HCT116 (cell line): ENCODE data around the gene RYR3. TPM values are rescaled to one million over a fixed set of nuclear protein-coding genes. Genes with fewer than 3 reads are reported as not detected.

Experiments used
- ATAC-seq: fragments of 200-7000 bp; cut with Tn5 transposase; 2 replicates; pipeline ENCODE4 v1.9.1; 2020; ENCODE audit warnings: mild to moderate bottlenecking, moderate library complexity
- BruUV-seq: library from RNA; stranded (reverse); fragments of 400-500 nt; replicated peaks from 2 replicates; lab custom pipeline; 2021; lab: Mats Ljungman, UMichigan
- CTCF ChIA-PET: fragments of 300-600 bp; sonication (Branson Sonifier 250); formaldehyde crosslinking; loops from one replicate; lab custom pipeline; 2021; ENCODE audit warnings: antibody characterized with exemption; lab: Charles Lee
- POLR2A ChIA-PET: fragments of 300-600, 350-600 bp; sonication (Branson Sonifier 250); formaldehyde crosslinking; loops from one replicate; lab custom pipeline; 2021; ENCODE audit warnings: antibody characterized with exemption; lab: Charles Lee
- RAD21 ChIA-PET, 2 experiments: fragments of 300-600 bp; sonication (Branson Sonifier 250); formaldehyde crosslinking; loops; one replicate each; lab custom pipeline; 2023; ENCODE audit warnings: low total read pairs in 2 of 2; ENCODE audit not compliant: uncharacterized antibody in 2 of 2, unreplicated experiment in 2 of 2, low non-redundant PET in 1 of 2; lab: Charles Lee
- DNase-seq: peaks from one replicate; pipeline ENCODE4 v3.0.0-alpha.2; 2010; ENCODE audit warnings: low read depth, low spot score
- H2AFZ ChIP-seq: fragments of 200-600 bp; shearing (Covaris generic), sonication (generic); 2 replicates; pipeline ENCODE4 v1.6.1; 2017; ENCODE audit warnings: low read depth, mixed run types, mixed read lengths, antibody characterized with exemption, low read length; ENCODE audit not compliant: poor library complexity, severe bottlenecking
- H3K27ac ChIP-seq: 2 replicates; pipeline ENCODE4 v1.5.1; 2012; ENCODE audit warnings: low read depth, low read length
- H3K27me3 ChIP-seq: fragments of 200-600 bp; sonication (generic); 2 replicates; pipeline ENCODE4 v1.6.1; 2016; ENCODE audit warnings: mixed run types, low read length, mixed read lengths; ENCODE audit not compliant: insufficient read depth
- H3K36me3 ChIP-seq, 2 experiments: fragments of 200-500 bp in 1 of 2; fragments of 200-600 bp in 1 of 2; sonication (Bioruptor generic) in 1 of 2; sonication (generic) in 1 of 2; 2 replicates each; pipeline versions ENCODE4 v1.5.1 to v1.6.1; 2014 to 2016; ENCODE audit warnings: low read length in 2 of 2, inconsistent platforms in 1 of 2, mixed read lengths in 1 of 2, mixed run types in 1 of 2; ENCODE audit not compliant: insufficient read depth in 2 of 2, control insufficient read depth in 1 of 2
- H3K4me1 ChIP-seq, 2 experiments: fragments of 200-600 bp in 1 of 2; sonication (generic) in 1 of 2; 2 replicates each; pipeline versions ENCODE4 v1.5.1 to v1.6.1; 2012 to 2017; ENCODE audit warnings: low read length in 2 of 2, inconsistent platforms in 1 of 2, mild to moderate bottlenecking in 1 of 2, mixed read lengths in 1 of 2, mixed run types in 1 of 2, moderate library complexity in 1 of 2; ENCODE audit not compliant: insufficient read depth in 2 of 2, control insufficient read depth in 1 of 2
- H3K4me2 ChIP-seq: fragments of 200-600 bp; sonication (generic); 2 replicates; pipeline ENCODE4 v1.6.1; 2017; ENCODE audit warnings: mixed run types, low read length, mixed read lengths
- H3K4me3 ChIP-seq, 2 experiments: fragments of 200-600 bp in 1 of 2; sonication (generic) in 1 of 2; replicated peaks in 1 of 2; 2 replicates each; pipeline ENCODE4 v1.5.1; 2011 to 2016; ENCODE audit warnings: low read length in 2 of 2, control low read depth in 1 of 2, low read depth in 1 of 2, mild to moderate bottlenecking in 1 of 2, mixed read lengths in 1 of 2, mixed run types in 1 of 2
- H3K79me2 ChIP-seq: fragments of 200-600 bp; sonication (generic); 2 replicates; pipeline ENCODE4 v1.6.1; 2017; ENCODE audit warnings: mild to moderate bottlenecking, mixed run types, low read length, moderate library complexity, mixed read lengths; ENCODE audit not compliant: insufficient read depth
- H3K9ac ChIP-seq: fragments of 200-600 bp; sonication (generic); 2 replicates; pipeline ENCODE4 v1.6.1; 2016; ENCODE audit warnings: low read length, mixed read lengths
- H3K9me2 ChIP-seq: fragments of 200-600 bp; sonication (generic), shearing (Covaris generic); 2 replicates; pipeline ENCODE4 v1.6.1; 2017; ENCODE audit warnings: mixed run types, mild to moderate bottlenecking, moderate library complexity; ENCODE audit not compliant: insufficient read depth
- H3K9me3 ChIP-seq, 2 experiments: fragments of 200-500 bp in 1 of 2; fragments of 200-600 bp in 1 of 2; sonication (Bioruptor generic) in 1 of 2; sonication (generic) in 1 of 2; 2 replicates each; pipeline ENCODE4 v1.6.1; 2014 to 2017; ENCODE audit warnings: low read length in 2 of 2, mixed read lengths in 2 of 2, inconsistent platforms in 1 of 2, low read depth in 1 of 2, mild to moderate bottlenecking in 1 of 2, mixed run types in 1 of 2, moderate library complexity in 1 of 2; ENCODE audit not compliant: control insufficient read depth in 1 of 2, insufficient read depth in 1 of 2
- H4K20me1 ChIP-seq: fragments of 200-600 bp; sonication (generic), shearing (Covaris generic); 2 replicates; pipeline ENCODE4 v1.6.1; 2017; ENCODE audit warnings: mixed run types, mild to moderate bottlenecking, moderate library complexity; ENCODE audit not compliant: insufficient read depth
- CBX3 ChIP-seq: IDR thresholded peaks from 2 replicates; pipeline ENCODE4 v1.6.1; 2012; ENCODE audit warnings: low read depth
- CEBPB ChIP-seq: IDR thresholded peaks from 2 replicates; pipeline ENCODE4 v1.6.1; 2012; ENCODE audit warnings: low read depth
- CTCF ChIP-seq, 3 experiments: fragments of 200-600 bp in 1 of 3; sonication (generic) in 1 of 3; IDR thresholded peaks in 2 of 3; conservative IDR thresholded peaks in 1 of 3; 2 replicates each; pipeline ENCODE4 v1.5.1; 2012 to 2017; ENCODE audit warnings: low read depth in 2 of 3, low read length in 2 of 3, antibody characterized with exemption in 1 of 3, borderline replicate concordance in 1 of 3, control low read depth in 1 of 3, mild to moderate bottlenecking in 1 of 3, mixed read lengths in 1 of 3, mixed run types in 1 of 3, moderate library complexity in 1 of 3; ENCODE audit not compliant: insufficient read depth in 1 of 3
- EZH2 ChIP-seq: fragments of 200-600 bp; sonication (generic); IDR thresholded peaks from 2 replicates; pipeline ENCODE4 v1.6.1; 2017; ENCODE audit warnings: antibody characterized with exemption, mixed run types
- FOSL1 ChIP-seq: IDR thresholded peaks from 2 replicates; pipeline ENCODE4 v1.6.1; 2012; ENCODE audit warnings: low read depth
- JUND ChIP-seq: IDR thresholded peaks from 2 replicates; pipeline ENCODE4 v1.6.1; 2012
- MAX ChIP-seq: IDR thresholded peaks from 2 replicates; pipeline ENCODE4 v1.6.1; 2012
- POLR2A ChIP-seq: IDR thresholded peaks from 2 replicates; pipeline ENCODE4 v1.7.0; 2011; ENCODE audit warnings: borderline replicate concordance; ENCODE audit not compliant: insufficient read depth, insufficient read length; ENCODE audit errors: extremely low read depth
- POLR2AphosphoS5 ChIP-seq: IDR thresholded peaks from 2 replicates; pipeline ENCODE4 v1.6.1; 2011; ENCODE audit warnings: mild to moderate bottlenecking, low read depth, low read length, moderate library complexity
- RAD21 ChIP-seq: IDR thresholded peaks from 2 replicates; pipeline ENCODE4 v1.6.1; 2012; ENCODE audit warnings: low read depth, mild to moderate bottlenecking
- SIN3A ChIP-seq: IDR thresholded peaks from 2 replicates; pipeline ENCODE4 v1.6.1; 2012; ENCODE audit warnings: low read depth
- SP1 ChIP-seq: IDR thresholded peaks from 2 replicates; pipeline ENCODE4 v1.6.1; 2012; ENCODE audit warnings: low read depth
- TCF7L2 ChIP-seq: IDR thresholded peaks from 2 replicates; pipeline ENCODE4 v1.7.0; 2011; ENCODE audit warnings: borderline replicate concordance, inconsistent platforms; ENCODE audit not compliant: insufficient read depth, insufficient read length; ENCODE audit errors: extremely low read depth
- YY1 ChIP-seq: IDR thresholded peaks from 2 replicates; pipeline ENCODE4 v1.6.1; 2011; ENCODE audit warnings: low read length, low read depth, moderate library complexity, mild to moderate bottlenecking; ENCODE audit not compliant: insufficient replicate concordance; ENCODE audit errors: extremely low read depth
- ZBTB33 ChIP-seq: IDR thresholded peaks from 2 replicates; pipeline ENCODE4 v1.6.1; 2011; ENCODE audit warnings: mild to moderate bottlenecking, low read length, moderate library complexity; ENCODE audit not compliant: insufficient replicate concordance; ENCODE audit errors: extremely low read depth
- ZNF274 ChIP-seq: fragments of 200-500 bp; sonication (Bioruptor generic); IDR thresholded peaks from 2 replicates; pipeline ENCODE4 v1.6.1; 2014; ENCODE audit warnings: mild to moderate bottlenecking, low read depth, low read length, inconsistent platforms
- intact Hi-C: fragments of 100-400 bp; cut with micrococcal nuclease; formaldehyde crosslinking; loops from 2 replicates; pipeline ENCODE4 v1.10.0; 2022
- total RNA-seq: library from RNA; stranded (reverse); gene quantifications from one replicate; pipeline ENCODE4 v1.2.1, GENCODE V29; 2021; ENCODE audit not compliant: unreplicated experiment

Gene RYR3
- total RNA-seq, 1 experiment from 2014 or later, result not detected

GRCh38 chr15:33279613-33280205 lies 31.1 kb upstream of the RYR3 start:
- no TSS peak for BruUV-seq

More at GRCh38 chr15:33279613-33280205, 31.1 kb upstream of the RYR3 start:
- Histone ChIP-seq H3K9me3 (no peaks in the 10 kb centered on the region), H3K9ac (no peak overlapping the region), H4K20me1 (no peaks in the 10 kb centered on the region), H3K4me3 (no peak overlapping the region), H3K79me2 (no peaks in the 10 kb centered on the region), H3K9me2 (no peaks in the 10 kb centered on the region), H3K27me3 (no peaks in the 10 kb centered on the region), H3K4me1 (peaks cover 15 to 18% of the 10 kb centered on the region in 2 experiments), H3K4me2 (peak overlapping the region; percentile 59), H2AFZ (no peak overlapping the region), H3K27ac (no peak overlapping the region), H3K36me3 (no peaks in the 10 kb centered on the region)
- intact Hi-C loops, result loop anchor here (10.0 kb wide), 1 partner anchor 405 kb away; no protein-coding TSS in a partner anchor
- POLR2A ChIA-PET, result no interaction called here
- DNase-seq, result no peak
- ATAC-seq, result no peak
- TF ChIP-seq MAX (no peak), SIN3A (no peak), ZBTB33 (no peak), POLR2A (no peak), ZNF274 (no peak), JUND (no peak), YY1 (no peak), FOSL1 (no peak), RAD21 (no peak), CTCF (IDR thresholded peaks at IDR 0.05 in 2 of 3, conservative IDR thresholded peaks at IDR 0.05 in 1 of 3; ENCODE audit: borderline replicate concordance in 1 of 3, insufficient read depth in 1 of 3, low read depth in 2 of 3, low read length in 2 of 3) (no peak), SP1 (no peak), POLR2AphosphoS5 (no peak), CBX3 (no peak), TCF7L2 (no peak), EZH2 (no peak), CEBPB (no peak)
- CTCF ChIA-PET, result interaction anchor here (1.0 to 2.5 kb wide), 6 partner anchors 12 to 421 kb away, joined by 3 to 32 read pairs (median 4); no protein-coding TSS in a partner anchor
- RAD21 ChIA-PET, result no interaction called here
